ENCODE data around the gene FCSK. TPM values are rescaled to one million over a fixed set of nuclear protein-coding genes. Genes with fewer than 3 reads are reported as not detected.

FCSK gene
- total and polyA plus RNA-seq, 10 of the 15 experiments (the other 5 are each of a cell fraction or from before 2014, with no cell fraction given) = 0.60 to 17.6 (median 7.4) TPM

DNA sequence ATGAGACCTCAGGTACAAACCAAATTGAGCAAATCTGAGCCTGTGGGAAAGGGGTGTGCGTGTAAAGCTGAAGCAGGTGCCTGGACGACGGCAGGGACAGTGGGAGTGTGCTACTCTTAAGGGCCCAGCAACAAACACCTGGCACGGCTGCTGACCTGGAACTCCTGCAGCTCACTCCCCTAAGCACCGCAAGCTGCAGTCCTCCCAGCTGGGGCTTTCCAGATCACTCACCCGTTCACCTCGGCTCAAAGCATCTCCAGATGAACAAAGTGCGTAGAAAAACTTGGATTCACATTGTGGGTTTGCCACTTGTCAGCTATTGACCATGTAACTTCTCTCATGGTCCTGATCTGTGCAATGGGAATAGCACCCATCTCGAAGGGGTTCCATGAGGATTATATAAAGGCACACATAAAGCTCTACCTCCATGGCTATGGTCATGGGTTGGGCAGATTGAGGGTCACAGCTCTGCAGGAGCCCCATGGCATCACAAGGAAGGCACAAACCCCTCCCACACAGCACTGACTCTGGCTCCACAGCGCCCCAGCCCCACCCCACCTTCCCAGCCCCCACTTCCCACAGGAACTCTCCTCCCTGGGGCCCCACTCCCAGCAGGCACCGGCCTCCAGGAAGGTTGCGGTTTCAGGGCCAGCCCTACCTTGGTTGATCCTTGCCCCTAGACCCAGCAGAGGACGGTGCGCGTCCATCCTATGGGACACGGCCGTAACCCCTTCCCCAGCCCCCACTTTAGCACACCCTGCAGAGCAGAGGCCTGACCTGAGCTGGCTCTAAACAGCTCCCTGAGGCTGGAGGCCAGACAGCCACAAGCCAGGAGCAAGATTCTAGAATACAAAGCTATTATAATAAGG, 37.4 kb upstream of the FCSK start (continued):
- TF ChIP-seq CUX1 (IDR thresholded peaks at IDR 0.05; ENCODE audit: insufficient replicate concordance, low read depth, low read length) = no peak
- no peak for TF ChIP-seq ZZZ3 (IDR thresholded peaks at IDR 0.05; ENCODE audit: control insufficient read depth, insufficient read length, low read depth)
- TF ChIP-seq STAT3 (IDR thresholded peaks at IDR 0.05; ENCODE audit: low read depth, low read length) = no peak
- no peak for TF ChIP-seq POU2F2 (IDR thresholded peaks at IDR 0.05; ENCODE audit: borderline replicate concordance, low read depth, low read length)
- peak; percentile 37; the same call in 1 of the 2 replicates for TF ChIP-seq MAX (IDR thresholded peaks at IDR 0.05; ENCODE audit: low read depth, low read length)
- peak; percentile 70 to 71; a peak in 3 of 4 replicates for TF ChIP-seq IKZF2 (IDR thresholded peaks at IDR 0.05)
- TF ChIP-seq KAT2A (conservative IDR thresholded peaks at IDR 0.05; ENCODE audit: control insufficient read depth, low read depth, low read length) = no peak
- TF ChIP-seq PKNOX1 (IDR thresholded peaks at IDR 0.05) = no peak
- peak; percentile 60 to 69; a peak in 2 of 4 replicates for TF ChIP-seq EP300 (IDR thresholded peaks at IDR 0.05; ENCODE audit: borderline replicate concordance in 1 of 2, control insufficient read depth in 1 of 2, low read depth in 2 of 2, low read length in 2 of 2)
- TF ChIP-seq ZNF384 (IDR thresholded peaks at IDR 0.05; ENCODE audit: borderline replicate concordance, low read depth, low read length) = no peak
- no peak for TF ChIP-seq JUND (IDR thresholded peaks at IDR 0.05; ENCODE audit: low read depth, low read length)
- TF ChIP-seq HSF1 (IDR thresholded peaks at IDR 0.05; ENCODE audit: low read depth, low read length) = no peak
- TF ChIP-seq ETV6 (conservative IDR thresholded peaks at IDR 0.05 in 1 of 2, IDR thresholded peaks at IDR 0.05 in 1 of 2; ENCODE audit: borderline replicate concordance in 1 of 2, low read depth in 1 of 2) = no peak
- no peak for TF ChIP-seq IRF5 (IDR thresholded peaks at IDR 0.05; ENCODE audit: borderline replicate concordance)
- no peak for TF ChIP-seq RAD51 (IDR thresholded peaks at IDR 0.05)
- no peak for TF ChIP-seq MTA2 (IDR thresholded peaks at IDR 0.05; ENCODE audit: low read depth)
